Stimulated activated CD4-positive, alpha-beta T cell treated with anti-CD3 and anti-CD28 coated beads, Interleukin-12 subunit alpha, Interleukin-12 subunit beta, amount 100 ng/mL, for 24 hours (primary cell): Measurements from ENCODE around the gene WDR35.
A peak's percentile ranks its signal among the peaks of the same experiment; 100 is the strongest.

ENCODE experiments used
- DNase-seq, 2 experiments: peaks; one replicate each; pipeline ENCODE4 v3.0.0-alpha.2; 2020; ENCODE audit warnings: low read depth in 2 of 2

The WDR35 gene

GRCh38 chr2:19870792-19871191 is 119.1 kb downstream of the WDR35 start:
- no peak for DNase-seq

- peak; percentile 29 to 55 for DNase-seq
These were observed 121.0 kb downstream of the WDR35 start for GRCh38 chr2:19868701-19869580.

- no peak for DNase-seq
These were observed 121.7 kb downstream of the WDR35 start for GRCh38 chr2:19868224-19868623.

- DNase-seq: no peak
These were observed 123.1 kb downstream of the WDR35 start for GRCh38 chr2:19866771-19867170.

GRCh38 chr2:19865151-19865550 is 124.8 kb downstream of the WDR35 start:
- DNase-seq: no peak

- no peak for DNase-seq
These were observed 125.5 kb downstream of the WDR35 start for GRCh38 chr2:19864381-19864780.

- peak; percentile 40 to 63 for DNase-seq
These were observed 126.4 kb downstream of the WDR35 start for GRCh38 chr2:19863303-19864041.

GRCh38 chr2:19861813-19862212 is 128.1 kb downstream of the WDR35 start:
- no peak for DNase-seq
